Retinal pigment epithelial cell (primary cell): Measurements from ENCODE around the gene RPL5.

Source experiments
- DNase-seq: peaks from one replicate; pipeline ENCODE4 v3.0.0-alpha.2; 2010; ENCODE audit warnings: low read depth
- H3K4me3 ChIP-seq: 2 replicates; pipeline ENCODE4 v1.5.1; 2011; ENCODE audit warnings: mild to moderate bottlenecking, low read length, control low read depth, moderate library complexity
- TF ChIP-seq, protein P1 (sequence below): conservative IDR thresholded peaks from 2 replicates; pipeline ENCODE4 v1.5.1; 2011; ENCODE audit warnings: low read depth, low read length, control low read depth, inconsistent platforms

Gene RPL5

DNA sequence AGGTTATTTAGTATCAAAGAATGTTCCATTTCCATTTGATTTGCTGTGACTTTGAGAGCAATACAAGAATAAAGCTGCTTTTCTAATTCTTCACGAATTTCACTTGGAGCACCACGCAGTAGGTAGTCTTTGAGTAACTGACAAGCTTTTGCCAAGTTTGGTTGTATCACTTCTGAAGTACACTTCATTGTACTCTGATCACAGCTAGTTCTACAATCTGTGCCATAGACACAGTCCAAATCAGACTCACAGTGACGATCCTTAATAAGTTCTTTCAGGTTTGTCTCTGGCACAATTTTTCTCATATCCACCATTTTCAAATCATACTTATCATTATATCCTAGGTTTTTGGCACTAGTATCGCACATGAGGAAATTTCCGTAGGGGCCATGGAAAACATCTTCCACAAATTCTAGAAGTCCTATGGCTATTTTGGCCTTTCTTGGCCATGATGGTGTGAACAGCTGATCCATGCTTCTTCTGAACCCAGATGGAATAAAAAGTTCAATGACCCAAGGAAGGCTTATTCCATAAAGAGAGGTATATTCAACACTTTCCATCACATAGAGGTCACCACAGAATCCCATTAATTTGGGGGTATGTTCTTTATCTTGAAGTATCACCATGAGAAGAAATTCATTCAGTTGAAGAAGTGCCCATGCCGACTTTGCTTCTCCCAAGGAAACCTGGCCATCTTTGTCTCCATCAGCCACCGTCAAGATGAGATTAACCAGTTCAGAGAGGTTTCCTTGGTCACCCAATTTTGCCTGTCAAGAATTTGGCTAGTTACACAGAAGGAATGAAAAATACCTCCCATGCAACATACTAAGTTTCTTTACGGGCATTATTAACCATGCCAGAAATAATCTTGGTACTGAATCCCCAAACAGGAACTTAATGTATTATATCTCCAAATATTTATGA is 11.9 kb downstream of the RPL5 start:
- no peak overlapping the region for H3K4me3 ChIP-seq
- TF ChIP-seq, protein P1, sequence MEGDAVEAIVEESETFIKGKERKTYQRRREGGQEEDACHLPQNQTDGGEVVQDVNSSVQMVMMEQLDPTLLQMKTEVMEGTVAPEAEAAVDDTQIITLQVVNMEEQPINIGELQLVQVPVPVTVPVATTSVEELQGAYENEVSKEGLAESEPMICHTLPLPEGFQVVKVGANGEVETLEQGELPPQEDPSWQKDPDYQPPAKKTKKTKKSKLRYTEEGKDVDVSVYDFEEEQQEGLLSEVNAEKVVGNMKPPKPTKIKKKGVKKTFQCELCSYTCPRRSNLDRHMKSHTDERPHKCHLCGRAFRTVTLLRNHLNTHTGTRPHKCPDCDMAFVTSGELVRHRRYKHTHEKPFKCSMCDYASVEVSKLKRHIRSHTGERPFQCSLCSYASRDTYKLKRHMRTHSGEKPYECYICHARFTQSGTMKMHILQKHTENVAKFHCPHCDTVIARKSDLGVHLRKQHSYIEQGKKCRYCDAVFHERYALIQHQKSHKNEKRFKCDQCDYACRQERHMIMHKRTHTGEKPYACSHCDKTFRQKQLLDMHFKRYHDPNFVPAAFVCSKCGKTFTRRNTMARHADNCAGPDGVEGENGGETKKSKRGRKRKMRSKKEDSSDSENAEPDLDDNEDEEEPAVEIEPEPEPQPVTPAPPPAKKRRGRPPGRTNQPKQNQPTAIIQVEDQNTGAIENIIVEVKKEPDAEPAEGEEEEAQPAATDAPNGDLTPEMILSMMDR, result no peak
- DNase-seq, result no peak

DNA sequence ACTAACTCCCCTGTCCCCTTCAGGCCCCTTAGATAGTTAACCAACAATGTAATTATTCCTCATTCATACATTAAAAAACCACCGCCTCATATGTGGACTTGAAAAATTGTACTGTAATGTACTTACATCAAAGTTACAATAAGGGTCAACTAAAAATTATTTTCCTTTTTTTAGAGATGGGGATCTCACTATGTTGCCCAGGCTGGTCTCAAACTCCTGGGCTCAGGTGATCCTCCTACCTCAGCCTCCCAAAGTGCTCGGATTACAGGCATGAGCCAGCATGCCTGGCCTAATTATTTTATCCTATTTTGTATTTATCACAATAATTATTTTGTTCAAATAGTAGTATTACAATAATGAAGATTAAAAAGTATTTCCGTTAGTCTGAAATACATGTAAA is 12.6 kb downstream of the RPL5 start:
- TF ChIP-seq, protein P1, result no peak
- no peak for DNase-seq
- no peak overlapping the region for H3K4me3 ChIP-seq

GRCh38 chr1:92845908-92846307 is 14.1 kb downstream of the RPL5 start:
- H3K4me3 ChIP-seq, result no peak overlapping the region
- TF ChIP-seq, protein P1, result no peak
- no peak for DNase-seq

DNA sequence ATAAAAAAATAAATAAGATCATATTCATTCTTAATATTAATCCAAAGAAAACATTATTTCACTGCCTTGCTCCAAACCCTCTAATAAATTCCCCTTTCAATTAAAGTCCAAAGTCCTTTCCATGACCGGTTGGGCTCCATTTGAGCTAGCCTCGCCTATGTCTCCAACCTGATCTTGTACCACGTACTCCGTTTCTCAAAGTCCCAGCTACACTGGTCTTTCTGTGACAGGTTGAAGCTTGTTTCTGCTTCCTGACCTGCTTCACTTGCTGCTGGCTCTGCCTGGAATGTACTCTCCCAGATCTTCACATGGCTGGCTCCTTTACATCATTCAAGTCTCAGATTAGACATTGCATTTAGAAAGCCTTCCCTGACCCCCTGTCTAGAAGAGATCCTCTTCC is 16.4 kb downstream of the RPL5 start:
- TF ChIP-seq, protein P1, result no peak
- no peak overlapping the region for H3K4me3 ChIP-seq
- DNase-seq, result no peak

DNA sequence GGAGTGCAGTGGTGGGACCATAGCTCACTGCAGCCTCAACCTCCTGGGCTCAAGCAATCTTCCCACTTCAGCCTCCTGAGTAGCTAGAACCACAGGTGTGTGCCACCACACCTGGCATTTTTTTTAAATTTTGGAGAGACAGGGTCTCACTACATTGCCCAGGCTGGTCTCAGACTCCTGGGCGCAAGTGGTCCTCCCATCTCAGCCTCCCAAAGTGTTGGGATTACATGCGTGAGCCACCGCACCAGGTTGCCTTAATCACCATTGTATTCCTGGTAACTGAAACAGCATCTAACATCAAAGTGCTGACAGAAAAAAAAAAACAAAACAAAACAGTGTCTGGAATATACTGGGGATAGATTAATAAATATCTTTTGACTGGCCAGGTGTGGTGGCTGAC is 18.2 kb downstream of the RPL5 start:
- no peak for DNase-seq
- no peak overlapping the region for H3K4me3 ChIP-seq
- TF ChIP-seq, protein P1, result no peak

DNA sequence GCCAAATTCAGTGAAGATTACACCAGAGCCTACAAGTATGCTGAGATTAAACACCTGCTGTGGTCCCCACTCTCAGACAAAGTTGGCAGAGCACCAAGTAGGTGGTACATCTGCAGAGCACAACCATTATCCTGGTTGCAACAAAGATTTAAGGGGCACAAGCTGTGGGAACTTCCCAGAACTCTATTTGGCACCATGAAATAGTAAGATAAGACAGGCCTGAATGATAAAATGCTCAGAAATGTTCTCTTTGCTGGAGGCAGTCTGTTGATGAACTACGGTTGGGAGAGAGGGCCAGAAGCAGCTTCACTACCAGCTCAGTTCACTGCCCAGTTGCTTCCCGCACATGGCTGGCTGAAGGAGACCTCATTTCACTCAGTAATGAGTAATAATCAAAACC is 19.9 kb downstream of the RPL5 start:
- H3K4me3 ChIP-seq, result no peak overlapping the region
- TF ChIP-seq, protein P1, result no peak
- no peak for DNase-seq

DNA sequence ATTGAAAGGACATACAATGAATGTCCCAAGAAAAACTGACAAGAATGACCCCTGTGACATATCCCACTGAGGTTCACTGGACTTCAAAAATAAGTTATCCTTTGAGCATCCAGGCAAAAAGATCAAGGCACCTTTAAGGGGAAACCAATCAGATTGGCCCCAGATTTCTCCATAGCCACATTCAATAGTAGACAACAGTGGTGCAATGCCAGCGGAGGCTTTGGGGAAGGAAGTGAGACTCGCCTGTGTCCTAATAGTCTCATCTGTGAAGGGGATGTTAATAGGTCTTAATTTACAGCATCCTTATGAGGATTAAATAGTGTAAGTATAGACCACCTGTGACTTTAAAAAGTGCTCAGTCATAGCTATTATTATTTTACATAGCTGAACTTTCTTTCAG is 21.5 kb downstream of the RPL5 start:
- H3K4me3 ChIP-seq, result no peak overlapping the region
- TF ChIP-seq, protein P1, result no peak
- DNase-seq, result no peak
